ENCODE data around the gene GPI.

DNA sequence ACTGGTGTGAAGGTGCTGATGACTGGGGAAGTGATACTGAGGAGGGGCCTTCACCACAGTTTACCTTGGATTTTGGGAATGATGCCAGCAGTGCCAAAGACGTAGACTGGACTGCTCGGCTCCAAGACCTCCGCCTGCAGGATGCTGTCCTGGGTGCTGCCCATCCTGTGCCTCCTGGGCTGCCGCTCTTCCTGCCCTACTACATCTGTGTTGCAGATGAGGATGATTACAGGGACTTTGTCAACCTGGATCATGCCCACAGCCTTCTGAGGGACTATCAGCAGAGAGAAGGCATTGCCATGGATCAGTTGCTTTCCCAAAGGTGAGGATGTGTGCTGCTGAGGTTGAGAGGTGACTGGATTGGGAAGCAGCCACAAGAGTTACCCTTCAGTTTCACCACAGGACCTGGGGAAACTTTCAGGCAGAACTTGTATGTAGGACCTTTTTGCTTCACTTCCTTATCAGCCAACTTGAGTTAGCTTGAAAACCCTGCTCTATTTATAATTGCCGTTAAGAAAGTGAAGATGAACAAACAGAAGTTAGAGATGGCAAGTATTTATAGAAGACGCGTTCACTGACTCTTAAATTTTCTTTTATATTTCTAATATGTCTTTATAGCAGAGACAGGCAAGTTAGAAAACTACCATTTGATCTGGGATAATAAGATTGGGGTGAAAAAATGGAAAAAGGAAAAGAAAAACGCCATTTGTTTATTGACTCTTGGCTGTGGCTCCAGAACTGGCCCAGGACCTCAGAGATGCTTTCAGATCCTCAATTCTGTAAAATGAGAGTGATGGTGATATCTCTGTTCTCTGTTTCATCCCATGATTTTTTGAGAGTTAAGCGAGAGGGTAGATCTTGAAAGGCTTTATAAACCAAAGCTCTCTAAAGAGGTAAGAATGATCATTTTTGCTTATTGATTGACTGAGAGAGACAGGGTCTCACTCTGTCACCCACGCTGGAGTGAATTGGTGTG lies 44.5 kb downstream of the GPI start:
- no peak for TF ChIP-seq GATA3 (IDR thresholded peaks at IDR 0.05; ENCODE audit: low read depth, low read length)
- no peak for TF ChIP-seq GATA2 (IDR thresholded peaks at IDR 0.05; ENCODE audit: low read depth, low read length)
